Heart left ventricle (tissue), 13 donors: ENCODE data around the gene PRDM8.

Experiments
- CTCF ChIP-seq, 12 donors: fragments of 200-600 bp; sonication (generic) in 4 of 12; IDR thresholded peaks; one replicate each; pipeline versions ENCODE4 v1.5.0 to v1.8.0; 2018 to 2022; ENCODE audit warnings: antibody characterized with exemption in 12 of 12, mild to moderate bottlenecking in 5 of 12
- POLR2A ChIP-seq, 2 donors: fragments of 450-650 bp; IDR thresholded peaks; one replicate each; pipeline ENCODE4 v1.6.1; 2017; ENCODE audit warnings: antibody characterized with exemption in 2 of 2, mild to moderate bottlenecking in 2 of 2, moderate library complexity in 2 of 2
- donor health status: ischemic (EF 13 %, LVEDD 7.1; RV severe dilation, severe dysfunction).
- donor health status: DM: no; HTN: yes; CAD: no.
- donor health status: DM: no; HTN: no; CAD: no.
- donor health status: ischemic (EF 25% LVEDD 6.9; RV normal size, moderate dysfunction).
- donor health status: ischemic (EF 25% LVEDD 5.7; RV mildly dilated, moderate dysfunction).
- donor health status: ischemic (EF 35%, LVEDD 5.7; RV mildly dilated, moderate dysfunction).
- donor health status: nonischemic (EF 11% LVEDD 7.7; RV severe dilation, severe dysfunction).
- donor health status: DM: yes; HTN: yes; CAD: no.
- donor health status: PGD.
- donor health status: ischemic (EF 29% LVEDD 5.4; RV normal size, mild dysfunction).
- donor health status: nonischemic (EF 23%, LVEDD 6.1; RV moderate dilation, normal function).

- TF ChIP-seq CTCF (IDR thresholded peaks at IDR 0.05) (no peak), POLR2A (IDR thresholded peaks at IDR 0.05) (no peak)
Measured at GRCh38 chr4:80252953-80253352, 55.6 kb downstream of the PRDM8 start.
